Psoas muscle (tissue), 8 donors: Measurements from ENCODE around the gene ARL17B. TPM values are rescaled to one million over a fixed set of nuclear protein-coding genes. Genes with fewer than 3 reads are reported as not detected.
"Not testable (repeated sequence)": the region's sequence is repeated elsewhere in the genome, so short reads cannot be mapped to it uniquely, and the experiment has no call there.

Experiments used
- ATAC-seq, 4 donors: fragments of 200-7000 bp; cut with Tn5 transposase; one replicate each; pipeline ENCODE4 v1.9.1; 2020; ENCODE audit warnings: moderate library complexity in 3 of 4, mild to moderate bottlenecking in 2 of 4
- DNase-seq, 2 donors: peaks; one replicate each; pipeline ENCODE4 v3.0.0-alpha.2; 2020
- H3K27ac ChIP-seq: fragments of 200-600 bp; one replicate; pipeline ENCODE4 v1.8.0; 2022
- H3K27me3 ChIP-seq, 3 donors: fragments of 200-600 bp in 1 of 3; one replicate each; pipeline versions ENCODE4 v1.6.1 to v1.8.0; 2013 to 2022; ENCODE audit warnings: low read length in 2 of 3, mild to moderate bottlenecking in 2 of 3, moderate library complexity in 1 of 3; ENCODE audit not compliant: insufficient read depth in 3 of 3
- H3K36me3 ChIP-seq, 2 donors: fragments of 200-600 bp in 1 of 2; one replicate each; pipeline versions ENCODE4 v1.6.1 to v1.8.0; 2013 to 2022; ENCODE audit warnings: low read depth in 1 of 2, mild to moderate bottlenecking in 1 of 2, moderate library complexity in 1 of 2; ENCODE audit not compliant: insufficient read depth in 1 of 2
- H3K4me1 ChIP-seq: fragments of 200-600 bp; one replicate; pipeline ENCODE4 v1.8.0; 2022
- H3K4me3 ChIP-seq: fragments of 200-600 bp; one replicate; pipeline ENCODE4 v1.8.0; 2022; ENCODE audit warnings: mild to moderate bottlenecking
- H3K9me3 ChIP-seq: fragments of 200-600 bp; one replicate; pipeline ENCODE4 v1.8.0; 2022
- CTCF ChIP-seq: fragments of 200-600 bp; IDR thresholded peaks from one replicate; pipeline ENCODE4 v1.8.0; 2022; ENCODE audit warnings: antibody characterized with exemption
- WGBS, 3 donors: extraction: QIAGEN DNeasy Blood & Tissue Kit; methylation state at CpG; one replicate each; pipeline versions ENCODE4 v1.1.6 to v1.1.7; 2013; 5-methylcytosine and 5-hydroxymethylcytosine counted together
- intact Hi-C, 2 donors: fragments of 100-400 bp; cut with DNase I; formaldehyde crosslinking; loops; one replicate each; pipeline versions ENCODE4 v1.11.0 to v1.14.2; 2022
- polyA plus RNA-seq, 3 donors: library from polyadenylated mRNA; stranded (reverse); fragments of 200-250 nt; gene quantifications; one replicate each; pipeline ENCODE4 v1.2.3, GENCODE V29; 2013
- total RNA-seq, 4 donors: library from RNA; stranded (reverse); fragmentation: NEBNext Ultra II Directional in 2 of 4; extraction: Animal tissue kit (Norgen Biotek cat#: 25700) in 2 of 4; gene quantifications; one replicate each; pipeline versions ENCODE4 v1.2.1 to v1.2.4, GENCODE V29; 2021 to 2023
- donor health status: healthy with polysubstance abuse.
- donor health status: DM: no; HTN: no; CAD: no; lungs with moderate emphysema.
- donor health status: Bipolar disorder and iron deficiency.
- donor health status: healthy.
- donor health status: DM: yes; HTN: yes; CAD: no.
- donor health status: DM: no; HTN: no; CAD: no.
- donor health status: DM: no; HTN: no; CAD: no.
- donor health status: DM: yes; HTN: yes; CAD: no.

The ARL17B gene
- total and polyA plus RNA-seq, 7 donors: 3.8 to 27.1 (median 8.5) TPM

GRCh38 chr17:46287587-46287986 is 74.0 kb downstream of the ARL17B start:
- H3K36me3 ChIP-seq, H3K27ac ChIP-seq, H3K27me3 ChIP-seq, intact Hi-C loops, H3K9me3 ChIP-seq, H3K4me3 ChIP-seq, DNase-seq, H3K4me1 ChIP-seq: not testable (repeated sequence)
- 83 to 85% (median 85%) methylated on average over 7 of the region's 7 CpGs for WGBS, 3 donors
- peak in 3 of 4 donors; percentile 22 to 28 (median 24) for ATAC-seq

GRCh38 chr17:46286764-46287221 is 74.8 kb downstream of the ARL17B start:
- peak; percentile 81 for TF ChIP-seq CTCF
- peak; percentile 82 to 92 (median 88) for ATAC-seq
- H3K4me1 ChIP-seq, intact Hi-C loops, H3K27ac ChIP-seq, H3K9me3 ChIP-seq, H3K36me3 ChIP-seq, DNase-seq, H3K27me3 ChIP-seq, H3K4me3 ChIP-seq: not testable (repeated sequence)
- WGBS, 3 donors: 1 to 3% (median 1%) methylated on average over 3 of the region's 3 CpGs

GRCh38 chr17:46285500-46285899 is 76.1 kb downstream of the ARL17B start:
- H3K36me3 ChIP-seq, H3K4me1 ChIP-seq, H3K27ac ChIP-seq, DNase-seq, intact Hi-C loops, H3K4me3 ChIP-seq, H3K9me3 ChIP-seq, H3K27me3 ChIP-seq, ATAC-seq: not testable (repeated sequence)
- WGBS, 3 donors: 88 to 96% (median 92%) methylated on average over 2 of the region's 2 CpGs

- H3K9me3 ChIP-seq, H3K4me3 ChIP-seq, ATAC-seq, H3K27me3 ChIP-seq, H3K36me3 ChIP-seq, DNase-seq, intact Hi-C loops, H3K27ac ChIP-seq, H3K4me1 ChIP-seq: not testable (repeated sequence)
- WGBS, 3 donors: 73% methylated on average over 1 of the region's 1 CpG; no CpG with 5 or more reads in 2 of the 3 donors
These were observed 77.1 kb downstream of the ARL17B start for GRCh38 chr17:46284467-46284866.

- H3K27me3 ChIP-seq, ATAC-seq, DNase-seq, H3K27ac ChIP-seq, H3K9me3 ChIP-seq, H3K4me1 ChIP-seq, H3K4me3 ChIP-seq, H3K36me3 ChIP-seq, intact Hi-C loops: not testable (repeated sequence)
- WGBS, 3 donors: 91 to 95% (median 91%) methylated on average over 10 to 12 of the region's 12 CpGs
These were observed 78.9 kb downstream of the ARL17B start for GRCh38 chr17:46282635-46283034.

GRCh38 chr17:46281336-46281735 is 80.2 kb downstream of the ARL17B start:
- H3K9me3 ChIP-seq, DNase-seq, H3K36me3 ChIP-seq, H3K27ac ChIP-seq, intact Hi-C loops, H3K4me3 ChIP-seq, ATAC-seq, H3K27me3 ChIP-seq, H3K4me1 ChIP-seq: not testable (repeated sequence)
- 91 to 93% (median 92%) methylated on average over 4 of the region's 4 CpGs for WGBS, 3 donors

GRCh38 chr17:46276728-46277479 is 84.7 kb downstream of the ARL17B start:
- 73 to 86% (median 84%) methylated on average over 3 of the region's 3 CpGs for WGBS, 3 donors
- H3K36me3 ChIP-seq, H3K4me1 ChIP-seq, H3K4me3 ChIP-seq, H3K27me3 ChIP-seq, H3K9me3 ChIP-seq, DNase-seq, H3K27ac ChIP-seq: not testable (repeated sequence)
- intact Hi-C loops: loop anchor here in 1 of 2 donors (10.0 kb wide), 1 partner anchor 702 kb away; no protein-coding TSS in a partner anchor
- peak in 1 of 4 donors; percentile 26 for ATAC-seq
